Globus pallidus (tissue), 1 donor: Measurements from ENCODE around the gene ESPNL.

ENCODE experiments used
- DNase-seq: peaks from one replicate; pipeline ENCODE4 v3.0.0-alpha.2; 2015; ENCODE audit warnings: low spot score

Gene ESPNL

DNA sequence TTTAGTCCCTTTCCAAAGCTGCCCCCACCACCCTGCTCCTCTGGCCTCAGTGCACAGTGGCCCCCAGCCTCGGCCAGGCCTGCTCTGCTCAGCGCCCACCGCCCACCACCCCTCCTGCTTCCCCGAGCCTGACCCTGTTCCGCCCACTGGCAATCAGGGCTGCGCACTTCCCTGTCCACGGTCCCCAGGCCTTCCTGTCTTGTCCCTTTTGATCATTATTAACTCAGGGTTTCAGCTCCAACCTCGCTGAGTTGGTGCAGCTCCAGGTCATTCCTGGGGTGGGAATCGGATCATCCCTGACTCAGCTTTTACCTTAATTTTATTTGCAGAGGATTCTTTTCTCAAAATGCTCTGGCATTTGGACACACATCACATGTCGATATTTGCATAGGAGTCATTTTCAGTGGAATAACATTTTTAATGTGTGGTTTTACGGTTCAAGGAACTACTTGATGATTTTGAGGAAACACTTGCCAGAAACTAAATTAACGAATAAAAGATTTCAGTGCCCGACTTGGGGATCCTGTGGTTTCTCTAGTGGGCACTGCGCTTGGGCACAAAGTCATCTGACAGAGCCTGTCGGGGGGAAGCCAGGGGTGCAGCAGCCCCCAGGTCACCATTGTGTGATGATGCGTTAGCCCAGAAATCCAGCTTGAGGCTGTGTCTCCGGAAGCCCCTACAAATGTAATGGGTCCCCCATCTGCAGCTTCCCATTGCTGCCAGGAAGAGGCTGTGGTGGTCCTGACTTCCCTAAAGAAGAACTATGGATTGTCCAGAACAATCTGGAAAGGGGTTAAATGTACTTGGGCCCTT, 1.0 kb upstream of the ESPNL start:
- DNase-seq: no peak

DNA sequence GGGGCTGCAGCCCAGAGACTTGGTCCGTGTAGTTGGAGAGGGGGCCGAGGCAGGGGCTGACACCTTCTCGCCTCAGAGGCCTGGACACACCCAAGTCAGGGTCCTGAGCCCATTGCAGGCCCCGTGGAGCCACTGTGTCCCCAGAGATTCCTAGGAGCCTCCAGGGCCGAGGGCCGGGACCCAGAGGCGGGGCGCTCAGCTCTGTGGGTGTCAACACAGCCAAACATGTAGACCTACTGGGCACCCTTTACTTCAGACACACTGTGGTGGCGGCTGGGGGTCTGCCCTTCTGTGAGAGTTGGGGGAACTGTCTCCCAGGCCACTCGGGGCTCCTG, 459 bp upstream of the ESPNL start:
- DNase-seq: no peak

DNA sequence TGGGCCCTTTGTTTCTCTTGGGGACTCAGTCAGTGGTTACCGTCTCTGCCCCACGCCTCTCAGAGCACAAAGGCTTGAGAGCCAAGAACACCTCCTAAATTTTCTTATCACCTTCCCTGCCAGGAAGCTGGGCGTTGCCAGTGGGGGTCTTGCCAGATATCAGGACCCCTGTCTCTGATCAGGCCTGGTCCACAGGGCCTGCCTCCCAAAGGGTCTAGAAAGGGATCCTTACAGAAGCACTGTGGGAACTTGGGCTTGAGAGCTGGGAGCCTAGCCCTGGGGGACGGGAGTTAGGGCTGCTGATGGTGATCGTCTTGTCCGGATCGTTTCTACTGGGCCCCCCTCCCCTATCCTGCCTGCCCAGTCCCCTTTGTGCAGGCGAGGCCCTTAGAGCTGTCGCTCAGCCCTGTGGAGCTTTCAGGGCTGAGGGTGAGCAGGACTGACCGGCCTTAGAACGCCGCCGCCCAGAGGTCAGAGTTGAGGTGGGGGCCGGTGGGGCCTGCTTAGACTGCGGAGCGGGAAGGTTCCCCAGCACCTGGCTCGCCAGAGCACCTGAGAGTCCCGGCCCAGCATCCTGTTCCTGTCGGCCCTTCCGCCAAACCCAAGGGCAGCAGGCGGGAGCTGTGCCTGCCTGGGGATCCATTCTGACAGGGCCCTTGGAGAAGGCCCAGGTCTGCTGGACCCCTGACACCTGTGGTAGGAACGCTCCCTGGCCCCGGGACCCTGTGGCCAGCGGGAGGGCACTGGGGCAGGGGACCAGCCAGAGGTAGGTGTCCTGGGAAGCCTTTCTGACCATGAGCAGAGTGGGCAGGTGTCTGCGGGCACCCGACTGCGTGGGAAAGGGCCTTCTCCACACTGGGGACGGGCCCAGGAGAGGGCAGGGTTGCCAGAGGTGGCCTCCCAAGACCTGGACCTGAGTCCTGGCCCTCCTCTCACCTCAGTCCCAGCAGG, 956 bp downstream of the ESPNL start:
- no peak for DNase-seq

DNA sequence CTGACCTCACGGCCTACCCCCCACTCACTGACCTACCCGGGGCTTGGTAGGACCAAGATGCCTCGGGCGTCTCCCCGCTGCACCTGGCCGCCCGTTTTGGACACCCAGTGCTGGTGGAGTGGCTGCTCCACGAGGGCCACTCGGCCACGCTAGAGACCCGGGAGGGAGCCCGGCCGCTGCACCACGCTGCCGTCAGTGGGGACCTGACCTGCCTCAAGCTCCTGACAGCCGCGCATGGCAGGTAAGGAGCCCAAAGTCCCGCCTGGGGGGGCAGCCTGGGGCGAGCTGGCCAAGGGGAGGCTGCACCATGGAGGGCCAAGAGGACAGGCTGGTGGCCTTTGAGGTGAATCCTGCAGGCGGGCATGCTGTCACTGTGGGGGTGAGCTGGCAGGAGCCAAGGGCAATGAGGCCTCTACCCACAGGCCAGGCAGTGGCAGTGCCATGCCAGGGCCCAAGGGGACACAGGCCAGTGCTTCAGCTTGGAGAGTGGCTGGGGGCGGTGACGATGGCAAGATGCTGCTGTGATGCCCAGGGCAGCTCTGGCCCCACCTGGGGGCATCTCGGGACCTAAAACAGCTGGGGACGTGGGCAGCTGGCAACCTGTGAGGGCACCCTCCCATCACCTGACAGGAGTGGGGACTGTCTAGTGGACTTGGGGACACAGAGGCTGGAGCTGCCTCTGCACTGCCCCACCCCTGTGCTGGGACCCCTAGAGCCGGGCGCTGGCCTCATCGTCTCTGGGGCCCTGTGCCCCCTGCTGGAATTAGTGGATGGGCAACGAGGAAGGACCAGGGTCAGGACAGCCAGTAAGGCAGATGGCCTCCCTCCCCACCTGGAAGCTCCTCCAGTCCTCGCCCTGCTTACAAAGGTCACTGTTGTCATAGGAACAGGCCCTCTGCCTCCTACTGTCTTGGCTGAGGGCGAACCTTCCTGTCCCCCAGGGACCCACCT, 2.0 kb downstream of the ESPNL start:
- DNase-seq: no peak

DNA sequence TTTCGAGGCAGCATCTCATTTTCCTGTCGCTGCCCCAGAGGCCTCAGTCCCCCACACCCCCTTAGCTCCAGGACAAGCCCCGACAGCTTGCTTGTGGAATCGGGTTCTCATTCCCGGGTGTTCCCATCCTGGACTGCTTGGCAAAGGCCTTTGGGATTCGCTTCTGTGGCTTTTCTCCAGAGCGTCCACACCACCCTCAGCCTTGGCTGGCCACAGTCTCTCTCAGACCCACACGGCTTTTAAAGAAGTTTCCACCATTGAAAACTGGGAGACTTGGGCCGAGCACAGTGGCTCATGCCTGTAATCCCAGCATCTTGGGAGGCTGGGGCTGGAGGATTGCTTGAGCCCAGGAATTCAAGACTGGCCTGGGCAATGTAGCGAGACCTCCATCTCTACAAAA, 2.7 kb downstream of the ESPNL start:
- no peak for DNase-seq

DNA sequence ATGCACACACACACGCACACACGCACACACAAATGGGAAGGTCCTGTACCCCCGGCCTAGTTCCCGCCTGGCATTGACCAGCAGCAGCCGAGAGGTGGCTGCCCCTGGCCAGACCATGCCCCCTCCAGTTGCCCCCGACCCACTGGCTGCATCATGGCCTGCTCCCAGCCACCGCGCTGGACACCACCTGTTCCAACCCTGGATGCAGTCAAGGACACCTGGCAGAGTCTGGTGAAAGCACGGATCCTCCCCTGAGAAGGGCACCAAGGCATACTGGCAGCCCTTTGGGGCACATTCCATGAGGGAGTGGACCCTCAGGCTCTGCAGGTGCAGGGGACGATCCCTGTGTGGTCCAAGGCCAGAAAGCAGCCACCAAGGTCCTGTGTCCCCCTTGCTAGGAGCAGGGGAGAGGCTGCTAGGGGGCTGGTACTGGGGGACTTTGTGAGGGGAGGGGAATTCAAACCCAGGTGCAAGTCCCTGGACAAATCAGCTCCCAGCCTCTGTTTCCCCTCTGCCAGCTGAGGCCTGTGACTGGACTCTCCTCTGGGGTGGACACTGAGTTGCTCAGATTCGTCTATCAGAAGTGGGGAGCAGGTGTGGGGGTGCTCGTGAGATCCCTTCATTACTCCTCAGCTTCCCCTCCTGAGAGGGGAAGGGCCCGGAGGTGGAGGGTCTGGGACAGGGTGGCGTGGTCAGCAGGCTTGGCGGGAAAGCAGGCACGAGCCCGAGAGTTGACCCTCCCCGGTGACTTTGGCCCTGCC, 3.5 kb downstream of the ESPNL start:
- DNase-seq: no peak

DNA sequence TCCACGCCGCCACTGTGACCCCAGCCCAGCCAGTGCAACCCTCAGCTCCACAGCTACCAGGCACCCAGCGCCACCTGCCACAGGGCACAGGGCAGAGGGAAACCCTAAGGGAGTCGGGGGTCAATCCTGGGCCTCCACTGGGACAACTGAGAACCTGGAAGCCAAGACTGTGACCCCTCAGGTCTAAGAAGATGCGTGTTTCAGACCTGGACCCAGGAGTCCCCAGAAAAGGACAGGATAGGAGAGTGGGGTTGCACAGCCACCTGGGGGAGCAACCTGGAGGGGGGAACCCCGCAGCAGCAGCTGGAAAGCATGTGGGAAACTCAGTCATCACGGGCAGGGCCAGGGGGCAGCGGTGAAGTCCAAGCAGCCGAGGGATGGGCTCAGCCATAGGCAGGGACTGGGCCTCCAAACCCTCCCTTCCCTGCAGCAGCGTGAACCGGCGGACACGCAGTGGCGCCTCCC, 4.1 kb downstream of the ESPNL start:
- DNase-seq: no peak

DNA sequence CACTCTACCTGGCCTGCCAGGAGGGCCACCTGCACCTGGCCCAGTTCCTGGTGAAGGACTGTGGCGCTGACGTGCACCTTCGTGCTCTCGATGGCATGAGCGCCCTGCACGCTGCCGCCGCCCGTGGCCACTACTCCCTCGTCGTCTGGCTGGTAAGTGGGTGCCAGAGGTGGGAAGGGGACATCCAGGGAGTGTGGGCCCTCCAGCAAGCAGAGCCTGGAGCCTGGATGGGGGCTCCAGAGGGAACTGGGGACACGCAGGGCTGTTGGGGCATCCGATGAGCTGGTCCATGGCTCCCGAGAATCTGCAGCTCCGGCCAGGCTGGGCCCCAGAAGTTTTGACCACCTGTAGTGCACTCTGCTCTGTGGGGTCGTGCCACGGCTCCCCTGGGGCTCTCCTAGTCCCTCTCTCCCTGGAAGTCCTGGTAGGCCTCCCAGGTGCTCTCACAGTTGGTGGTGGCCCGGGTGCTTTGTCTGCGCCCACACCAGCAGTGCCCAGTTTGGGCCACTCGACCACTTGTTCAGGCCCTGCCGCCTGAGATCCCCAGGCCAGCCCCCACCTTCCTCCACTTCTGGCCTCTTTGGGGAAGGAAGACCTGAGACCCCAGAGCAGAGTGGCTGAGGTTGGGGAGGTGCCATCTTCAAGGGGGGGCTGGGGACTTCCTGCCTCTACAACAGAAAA, 4.7 kb downstream of the ESPNL start:
- no peak for DNase-seq

DNA sequence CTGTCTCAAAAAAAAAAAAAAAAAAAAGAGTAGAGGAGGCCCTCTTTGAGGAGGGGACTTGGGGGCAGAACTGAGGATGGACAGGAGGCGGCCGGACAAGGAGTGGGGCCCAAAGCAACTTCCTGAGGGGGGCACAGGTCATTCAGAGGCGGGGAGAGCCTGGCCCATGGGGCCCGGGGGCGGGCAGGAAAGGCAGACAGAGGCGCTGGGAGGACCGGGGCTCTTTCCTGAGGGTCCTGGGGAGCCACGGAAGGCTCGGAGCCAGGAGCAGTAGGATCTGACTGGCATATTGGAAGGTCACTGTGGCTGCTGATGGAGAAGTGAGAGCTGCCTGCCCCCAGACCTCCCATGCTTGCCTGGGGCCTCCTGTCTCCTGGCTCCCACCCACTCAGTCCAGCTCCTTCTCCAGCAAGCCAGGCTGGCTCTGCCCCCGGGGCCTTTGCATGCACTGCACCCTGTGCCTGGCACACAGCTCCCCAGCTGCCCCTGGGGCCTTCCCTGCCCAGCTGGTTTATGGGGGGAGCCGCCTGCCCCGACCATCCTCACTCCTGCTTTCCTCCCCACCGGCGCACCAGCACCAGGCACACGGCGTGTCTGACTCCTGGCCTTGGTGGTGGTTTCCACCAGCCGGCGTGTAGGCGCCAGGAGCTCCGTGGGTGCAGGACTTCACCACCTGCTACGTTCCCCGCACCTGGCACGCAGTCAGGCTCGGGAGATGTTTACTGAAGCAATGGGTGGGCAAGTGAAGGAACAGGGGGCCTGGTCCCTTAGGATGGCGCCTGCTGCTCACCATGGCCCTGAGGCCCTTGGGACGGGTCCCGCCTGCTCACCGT, 5.6 kb downstream of the ESPNL start:
- DNase-seq: no peak

DNA sequence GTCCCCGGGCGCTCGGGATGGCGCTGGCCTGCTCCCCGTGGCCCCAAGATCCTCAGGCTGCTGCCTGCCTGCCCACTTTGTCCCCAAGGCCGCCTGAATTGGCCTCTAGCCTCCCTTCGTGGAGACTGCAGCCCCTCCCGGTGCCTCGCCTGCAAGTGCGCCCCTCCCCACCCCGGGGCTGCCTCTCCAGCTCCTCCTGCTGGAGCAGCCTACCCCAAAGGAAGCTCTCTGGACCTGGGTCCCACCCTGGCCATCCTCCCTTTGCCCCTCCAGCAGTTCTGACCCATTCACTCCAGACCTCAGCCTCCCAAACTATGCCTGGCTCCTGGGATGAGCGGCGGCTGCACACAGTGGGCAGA, 6.2 kb downstream of the ESPNL start:
- no peak for DNase-seq

DNA sequence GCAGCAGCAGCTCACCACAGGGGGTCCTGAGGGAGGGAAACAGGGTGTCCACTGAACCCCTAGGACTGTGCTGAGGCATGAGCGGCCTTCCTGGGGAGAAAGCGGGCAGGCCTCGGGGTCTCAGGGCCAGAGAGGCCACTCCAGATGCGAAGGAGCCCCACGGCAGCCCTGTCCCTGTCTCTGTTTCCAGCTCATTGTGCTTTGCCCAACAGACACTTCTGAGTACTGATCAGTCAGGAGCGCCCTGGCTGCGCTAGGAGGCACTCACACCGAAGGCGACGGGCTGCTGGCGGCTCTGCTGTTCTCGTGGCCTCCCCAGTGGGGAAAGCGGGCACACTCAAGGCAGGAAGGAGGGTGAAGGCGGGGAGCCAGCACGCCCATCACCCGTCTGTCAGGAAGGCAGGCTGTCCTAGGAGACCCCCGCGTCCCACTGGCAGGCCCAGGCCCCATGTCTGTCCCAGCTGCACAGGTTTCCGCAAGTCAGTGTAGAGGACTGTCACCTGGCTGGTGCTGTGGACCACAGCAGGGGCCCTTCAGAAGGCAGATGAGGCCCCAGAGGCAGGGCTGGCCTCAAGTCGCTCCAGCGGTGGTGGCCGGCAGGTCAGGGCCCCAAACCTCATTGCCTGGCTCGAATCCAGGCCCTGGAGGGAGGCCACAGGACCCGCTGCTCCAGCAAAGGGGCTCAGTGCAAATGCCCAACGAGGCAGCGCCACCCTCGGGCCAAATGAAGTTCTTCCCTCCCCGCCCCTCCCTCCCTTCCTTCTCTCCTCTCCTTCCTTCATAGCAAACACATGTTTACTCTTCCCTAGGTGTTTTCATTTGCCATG, 6.8 kb downstream of the ESPNL start:
- no peak for DNase-seq

DNA sequence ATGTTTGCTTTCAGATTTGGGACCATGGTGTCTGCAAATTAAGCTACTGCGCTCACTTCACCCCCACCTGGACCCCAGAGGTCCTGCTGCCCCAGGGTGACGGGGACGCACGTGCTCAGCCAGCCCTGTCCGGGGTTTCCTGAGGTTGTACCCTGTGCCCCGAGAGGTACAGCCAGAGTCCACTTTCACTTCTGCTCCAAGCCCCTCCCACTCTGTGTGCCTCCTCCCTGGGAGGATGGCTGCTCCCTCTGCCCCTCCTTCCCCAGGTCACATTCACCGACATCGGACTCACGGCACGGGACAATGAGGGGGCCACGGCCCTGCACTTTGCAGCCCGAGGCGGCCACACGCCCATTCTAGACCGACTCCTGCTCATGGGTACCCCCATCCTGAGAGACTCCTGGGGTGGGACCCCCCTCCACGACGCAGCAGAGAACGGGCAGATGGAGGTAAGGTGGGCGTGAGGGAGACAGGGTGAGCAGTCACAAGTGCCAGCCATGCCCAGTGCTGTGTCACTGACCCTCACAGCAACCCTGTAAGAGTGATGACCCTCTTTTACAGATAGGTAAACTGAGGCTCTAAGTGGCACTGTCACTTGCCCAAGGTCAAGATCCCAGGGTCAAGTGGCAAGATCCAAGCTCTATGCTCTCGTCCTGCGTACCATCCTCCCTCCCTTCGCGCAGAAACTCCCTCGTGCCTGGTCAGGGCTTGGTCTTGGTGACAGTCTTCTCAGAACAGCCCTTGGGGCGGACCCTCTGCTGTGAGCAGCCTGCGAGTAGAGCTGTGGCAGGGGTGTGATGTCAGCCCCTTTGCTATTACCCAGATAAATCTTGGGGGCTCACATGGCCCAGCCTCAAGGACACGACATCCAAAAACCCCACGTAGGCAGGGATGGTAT, 7.6 kb downstream of the ESPNL start:
- DNase-seq: no peak

DNA sequence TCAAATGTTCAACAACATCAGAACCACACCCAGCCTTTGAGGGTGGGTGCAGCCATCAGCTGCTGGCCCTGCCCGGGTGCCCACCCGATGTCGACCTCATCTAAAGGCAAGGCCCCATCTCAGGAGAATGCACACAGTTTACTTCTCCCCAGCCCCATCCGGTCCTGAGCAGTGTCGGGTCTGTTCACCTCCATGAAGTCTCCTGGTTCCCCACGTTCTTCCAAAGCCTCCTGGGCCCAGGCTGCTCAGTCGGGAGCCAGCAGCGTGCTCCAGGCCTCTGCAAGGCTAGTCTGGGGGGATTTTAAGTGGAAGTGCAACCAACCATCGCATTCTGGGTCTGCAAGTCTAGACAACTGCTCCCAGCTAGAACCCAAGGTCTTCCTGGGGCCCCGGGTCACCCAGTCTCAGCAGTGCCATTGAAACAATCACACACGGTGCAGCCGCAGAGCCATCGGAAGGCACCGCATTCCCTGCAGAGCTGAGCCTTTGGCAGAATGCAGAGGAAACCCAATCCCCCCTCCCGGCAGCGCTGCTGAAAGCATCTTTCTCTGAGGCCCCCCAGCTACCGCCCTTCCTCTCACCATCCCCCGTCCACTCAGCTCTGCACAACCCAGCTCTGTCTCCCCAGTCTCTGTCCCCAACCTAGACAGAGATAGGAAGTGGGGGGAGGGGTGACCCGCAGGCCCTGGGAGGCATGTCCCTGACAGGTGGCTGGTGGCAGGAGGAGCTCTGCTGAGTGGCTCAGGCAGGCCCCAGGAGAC, 8.5 kb downstream of the ESPNL start:
- DNase-seq: no peak

DNA sequence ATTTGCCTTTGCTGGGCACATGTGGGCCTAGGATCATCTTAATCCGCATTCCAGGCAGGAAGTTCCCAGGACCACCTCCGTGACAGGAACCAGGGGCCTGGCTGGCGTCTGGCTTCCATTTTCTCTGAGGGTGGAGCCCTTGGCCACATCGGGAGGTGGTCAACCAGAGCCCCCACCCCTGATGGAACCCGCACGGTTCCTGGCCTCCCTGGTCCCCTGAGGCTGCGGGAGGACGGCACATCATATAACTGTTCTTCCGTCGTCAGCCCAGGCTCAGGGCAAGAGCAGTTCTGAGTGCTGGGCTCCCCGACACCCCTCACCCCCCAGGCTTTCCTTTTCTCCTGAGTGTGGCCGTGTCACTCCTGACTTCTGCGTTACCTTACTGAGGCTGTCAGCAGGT, 13.5 kb downstream of the ESPNL start:
- no peak for DNase-seq

DNA sequence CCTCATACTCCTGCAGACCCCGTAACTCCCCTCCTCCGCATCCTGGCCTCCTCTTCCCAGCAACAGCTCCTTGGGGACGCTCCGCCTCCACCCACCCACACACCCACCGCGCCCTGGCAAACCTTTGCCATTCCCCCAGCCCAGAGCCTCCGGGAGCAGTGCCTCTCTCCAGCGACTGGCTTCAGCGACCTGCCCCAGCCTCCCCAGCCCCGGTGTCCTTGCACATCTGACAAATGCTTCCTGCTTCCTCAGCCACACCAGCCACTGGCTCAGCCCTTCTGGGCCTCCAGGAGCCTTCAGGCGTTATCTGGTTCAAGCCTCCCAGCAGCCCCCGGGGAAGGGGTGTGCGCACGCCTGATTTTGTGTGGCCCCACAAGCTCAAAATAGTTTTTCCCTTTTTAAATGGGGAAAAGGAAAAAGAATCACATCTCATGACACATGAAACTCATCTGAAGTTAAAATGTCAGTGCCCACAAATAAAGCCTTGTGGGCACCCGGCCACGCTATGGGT, 14.2 kb downstream of the ESPNL start:
- DNase-seq: no peak

DNA sequence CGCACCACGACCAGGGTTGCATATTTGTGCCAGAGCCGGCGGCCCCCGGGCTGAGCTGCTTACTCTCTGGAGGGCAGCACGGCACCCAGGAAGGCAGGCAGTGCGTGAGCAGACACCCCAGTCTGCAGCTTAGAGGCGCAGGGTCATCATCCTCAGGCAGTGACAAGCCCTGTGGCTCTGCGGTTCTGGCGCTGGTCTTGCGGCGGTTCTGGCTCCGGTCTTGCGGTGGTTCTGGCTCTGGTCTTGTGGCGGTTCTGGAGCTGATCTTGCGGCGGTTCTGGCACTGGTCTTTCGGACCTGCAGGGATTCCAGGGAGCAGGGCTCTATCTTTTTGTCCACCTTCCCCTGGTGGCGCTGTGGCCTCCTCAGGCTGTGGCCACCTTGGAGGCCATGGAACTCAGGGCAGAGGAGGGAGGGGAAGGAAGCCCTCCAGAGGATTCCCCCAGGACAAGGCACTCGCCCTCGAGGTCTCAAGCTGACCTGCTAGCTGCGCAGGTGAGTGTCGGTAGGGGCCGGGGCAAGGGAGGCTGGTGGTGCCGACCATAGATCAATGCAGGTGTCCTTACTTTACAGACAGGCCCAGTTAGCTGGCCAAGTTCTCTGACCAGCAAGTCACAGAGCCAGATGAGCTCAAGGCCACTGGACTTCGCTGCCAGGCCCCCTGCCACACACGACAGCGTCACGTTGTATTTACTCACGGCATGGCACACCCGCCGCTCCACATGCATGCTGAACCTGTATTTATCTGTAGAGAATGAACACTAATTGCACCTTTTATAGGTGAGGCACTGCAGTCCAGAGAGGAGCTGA, 14.9 kb downstream of the ESPNL start:
- DNase-seq: no peak
